ENCODE measurements around the gene SMARCE1.

Gene SMARCE1

DNA sequence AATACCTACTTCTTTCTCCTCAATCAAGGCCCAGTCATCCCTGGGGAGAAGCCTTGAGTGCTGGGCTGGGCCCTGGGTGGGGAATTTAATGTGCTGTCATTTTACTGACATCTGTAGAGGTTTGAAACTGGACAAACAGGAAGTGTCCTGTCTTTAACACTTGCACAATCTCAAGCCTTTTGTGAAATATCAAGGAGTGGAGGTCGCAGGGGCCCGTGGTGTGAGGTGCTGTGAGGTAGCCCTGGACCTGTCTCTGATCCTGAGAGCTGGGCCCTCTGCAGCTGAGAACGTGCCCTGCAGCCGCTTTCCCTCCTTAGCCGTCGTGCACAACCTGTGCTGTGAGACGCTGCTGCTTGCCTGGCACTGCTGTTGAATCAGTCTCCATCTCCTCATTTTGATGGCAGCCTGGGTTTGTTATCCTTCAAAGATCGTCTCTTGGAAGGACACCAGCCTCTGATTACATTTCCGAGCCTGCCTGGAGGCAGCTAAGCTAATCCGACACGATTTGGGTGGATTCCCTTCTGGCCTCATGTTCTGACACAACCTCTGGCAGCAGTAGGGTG lies 29.9 kb downstream of the SMARCE1 start:
- Histone ChIP-seq H3K4me3 (ENCODE audit: low read length) (no peak overlapping the region), H3K9me3 (ENCODE audit: control insufficient read depth, low read length) (no peaks in the 10 kb centered on the region), H3K36me3 (ENCODE audit: control insufficient read depth, insufficient read depth, low read length, severe bottlenecking) (no peaks in the 10 kb centered on the region), H3K4me1 (ENCODE audit: control insufficient read depth, insufficient read depth, low read length) (peaks cover 8% of the 10 kb centered on the region), H3K9ac (ENCODE audit: low read length) (no peak overlapping the region), H3K27me3 (replicated peaks; ENCODE audit: control insufficient read depth, insufficient read depth, low read length) (peaks cover 11% of the 10 kb centered on the region)
- DNase-seq (ENCODE audit: low read depth): no peak

GRCh38 chr17:40616592-40616991 lies 31.0 kb downstream of the SMARCE1 start:
- no peaks in the 10 kb centered on the region for H3K9me3 ChIP-seq (ENCODE audit: control insufficient read depth, low read length)
- H3K4me3 ChIP-seq (ENCODE audit: low read length): no peak overlapping the region
- no peak overlapping the region for H3K9ac ChIP-seq (ENCODE audit: low read length)
- peaks cover 8% of the 10 kb centered on the region for H3K4me1 ChIP-seq (ENCODE audit: control insufficient read depth, insufficient read depth, low read length)
- no peaks in the 10 kb centered on the region for H3K36me3 ChIP-seq (ENCODE audit: control insufficient read depth, insufficient read depth, low read length, severe bottlenecking)
- H3K27me3 ChIP-seq (replicated peaks; ENCODE audit: control insufficient read depth, insufficient read depth, low read length): peaks cover 11% of the 10 kb centered on the region
- no peak for DNase-seq (ENCODE audit: low read depth)

GRCh38 chr17:40615841-40616476 lies 31.7 kb downstream of the SMARCE1 start:
- H3K36me3 ChIP-seq (ENCODE audit: control insufficient read depth, insufficient read depth, low read length, severe bottlenecking): no peaks in the 10 kb centered on the region
- H3K9ac ChIP-seq (ENCODE audit: low read length): no peak overlapping the region
- H3K4me1 ChIP-seq (ENCODE audit: control insufficient read depth, insufficient read depth, low read length): peaks cover 8% of the 10 kb centered on the region
- peaks cover 11% of the 10 kb centered on the region for H3K27me3 ChIP-seq (replicated peaks; ENCODE audit: control insufficient read depth, insufficient read depth, low read length)
- DNase-seq (ENCODE audit: low read depth): no peak
- no peak overlapping the region for H3K4me3 ChIP-seq (ENCODE audit: low read length)
- no peaks in the 10 kb centered on the region for H3K9me3 ChIP-seq (ENCODE audit: control insufficient read depth, low read length)

GRCh38 chr17:40615068-40615840 lies 32.4 kb downstream of the SMARCE1 start:
- Histone ChIP-seq H3K4me1 (ENCODE audit: control insufficient read depth, insufficient read depth, low read length) (peaks cover 8% of the 10 kb centered on the region), H3K4me3 (ENCODE audit: low read length) (no peak overlapping the region), H3K27me3 (replicated peaks; ENCODE audit: control insufficient read depth, insufficient read depth, low read length) (peaks cover 11% of the 10 kb centered on the region), H3K9ac (ENCODE audit: low read length) (no peak overlapping the region), H3K36me3 (ENCODE audit: control insufficient read depth, insufficient read depth, low read length, severe bottlenecking) (no peaks in the 10 kb centered on the region), H3K9me3 (ENCODE audit: control insufficient read depth, low read length) (no peaks in the 10 kb centered on the region)
- DNase-seq (ENCODE audit: low read depth): no peak

GRCh38 chr17:40614431-40615067 lies 33.1 kb downstream of the SMARCE1 start:
- no peak for DNase-seq (ENCODE audit: low read depth)
- Histone ChIP-seq H3K36me3 (ENCODE audit: control insufficient read depth, insufficient read depth, low read length, severe bottlenecking) (no peaks in the 10 kb centered on the region), H3K27me3 (replicated peaks; ENCODE audit: control insufficient read depth, insufficient read depth, low read length) (peaks cover 11% of the 10 kb centered on the region)

DNA sequence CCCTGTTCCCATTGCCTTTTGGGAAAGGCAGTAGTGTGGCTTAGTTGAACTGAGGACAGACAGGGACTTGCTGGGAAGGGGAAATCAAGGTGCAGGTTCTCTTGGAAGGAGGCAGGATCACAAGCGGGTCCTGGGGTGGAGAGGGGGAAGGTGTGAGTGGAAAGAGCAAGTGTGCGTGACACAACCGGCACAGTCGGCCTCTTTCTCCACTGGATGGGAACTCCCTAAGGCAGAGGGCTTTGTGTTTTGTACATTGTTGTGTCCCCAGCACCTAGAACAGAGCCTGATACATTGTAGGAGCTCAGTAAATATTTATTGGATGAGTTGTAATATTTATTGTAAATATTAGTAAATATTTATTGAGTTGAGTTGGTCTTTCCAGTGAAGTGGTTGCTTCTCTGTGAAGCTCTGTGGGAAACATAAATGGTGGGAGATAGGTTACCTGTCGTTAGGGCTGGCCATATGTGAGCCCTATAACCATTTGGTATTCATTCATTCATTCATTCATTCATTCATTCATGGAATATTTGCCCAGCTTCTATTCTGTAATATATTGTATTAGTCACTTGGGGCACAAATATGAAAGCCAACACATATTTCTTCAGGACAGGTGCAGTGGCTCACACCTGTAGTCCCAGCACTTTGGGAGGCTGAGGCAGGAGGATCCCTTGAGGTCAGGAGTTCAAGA lies 34.0 kb downstream of the SMARCE1 start:
- no peak for DNase-seq (ENCODE audit: low read depth)
- no peaks in the 10 kb centered on the region for H3K36me3 ChIP-seq (ENCODE audit: control insufficient read depth, insufficient read depth, low read length, severe bottlenecking)
- peaks cover 6% of the 10 kb centered on the region for H3K27me3 ChIP-seq (replicated peaks; ENCODE audit: control insufficient read depth, insufficient read depth, low read length)

More at GRCh38 chr17:40614431-40615067, 33.1 kb downstream of the SMARCE1 start:
- Histone ChIP-seq H3K9ac (ENCODE audit: low read length) (no peak overlapping the region), H3K4me3 (ENCODE audit: low read length) (no peak overlapping the region), H3K9me3 (ENCODE audit: control insufficient read depth, low read length) (no peaks in the 10 kb centered on the region), H3K4me1 (ENCODE audit: control insufficient read depth, insufficient read depth, low read length) (peaks cover 8% of the 10 kb centered on the region)

DNA sequence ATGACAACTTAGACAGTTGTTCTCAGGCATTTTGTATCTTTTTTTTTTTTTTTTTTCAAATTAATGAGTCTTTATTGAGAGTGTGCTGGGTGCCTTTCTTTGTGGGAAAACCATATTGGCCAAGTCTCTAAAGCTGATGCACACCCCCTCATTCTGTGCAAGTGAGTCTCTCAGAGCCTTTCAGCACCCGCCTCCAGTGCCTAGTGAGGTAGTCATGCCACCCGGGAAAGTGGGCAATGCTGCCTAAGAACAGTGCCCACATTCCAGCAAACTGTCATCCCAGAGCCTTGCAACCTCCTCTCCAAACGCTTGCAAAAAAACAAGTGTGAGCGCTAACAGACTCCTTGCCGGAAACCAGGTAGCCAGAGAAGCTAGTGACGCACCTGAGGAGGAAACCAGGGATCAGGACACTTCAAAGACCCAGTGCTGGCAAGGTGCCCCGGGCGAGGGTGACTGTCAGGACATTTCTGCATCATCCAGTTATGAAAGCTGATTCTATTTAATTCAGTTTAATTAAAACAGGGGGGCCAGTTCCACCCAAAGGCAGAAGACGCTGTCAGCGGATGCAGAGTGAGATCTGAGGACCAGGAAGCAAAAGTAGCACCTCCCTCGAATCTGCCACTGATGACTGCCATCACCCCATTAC lies 34.9 kb downstream of the SMARCE1 start:
- no peak overlapping the region for H3K9ac ChIP-seq (ENCODE audit: low read length)
- H3K36me3 ChIP-seq (ENCODE audit: control insufficient read depth, insufficient read depth, low read length, severe bottlenecking): no peaks in the 10 kb centered on the region
- no peak overlapping the region for H3K4me3 ChIP-seq (ENCODE audit: low read length)
- peaks cover 6% of the 10 kb centered on the region for H3K27me3 ChIP-seq (replicated peaks; ENCODE audit: control insufficient read depth, insufficient read depth, low read length)
- DNase-seq (ENCODE audit: low read depth): no peak
- H3K9me3 ChIP-seq (ENCODE audit: control insufficient read depth, low read length): no peaks in the 10 kb centered on the region
- H3K4me1 ChIP-seq (ENCODE audit: control insufficient read depth, insufficient read depth, low read length): peaks cover 4% of the 10 kb centered on the region

More for the DNA sequence above, 34.0 kb downstream of the SMARCE1 start:
- Histone ChIP-seq H3K9me3 (ENCODE audit: control insufficient read depth, low read length) (no peaks in the 10 kb centered on the region), H3K9ac (ENCODE audit: low read length) (no peak overlapping the region), H3K4me1 (ENCODE audit: control insufficient read depth, insufficient read depth, low read length) (peaks cover 8% of the 10 kb centered on the region), H3K4me3 (ENCODE audit: low read length) (no peak overlapping the region)

- no peak overlapping the region for H3K4me3 ChIP-seq (ENCODE audit: low read length)
- no peaks in the 10 kb centered on the region for H3K9me3 ChIP-seq (ENCODE audit: control insufficient read depth, low read length)
- DNase-seq (ENCODE audit: low read depth): no peak
- peaks cover 2% of the 10 kb centered on the region for H3K27me3 ChIP-seq (replicated peaks; ENCODE audit: control insufficient read depth, insufficient read depth, low read length)
- H3K4me1 ChIP-seq (ENCODE audit: control insufficient read depth, insufficient read depth, low read length): no peaks in the 10 kb centered on the region
- H3K36me3 ChIP-seq (ENCODE audit: control insufficient read depth, insufficient read depth, low read length, severe bottlenecking): no peaks in the 10 kb centered on the region
- H3K9ac ChIP-seq (ENCODE audit: low read length): no peak overlapping the region
These were observed 35.7 kb downstream of the SMARCE1 start for GRCh38 chr17:40611840-40612474.

GRCh38 chr17:40610359-40610758 lies 37.3 kb downstream of the SMARCE1 start:
- H3K27me3 ChIP-seq (replicated peaks; ENCODE audit: control insufficient read depth, insufficient read depth, low read length): no peaks in the 10 kb centered on the region
- no peak for DNase-seq (ENCODE audit: low read depth)
- H3K4me1 ChIP-seq (ENCODE audit: control insufficient read depth, insufficient read depth, low read length): no peaks in the 10 kb centered on the region
- no peak overlapping the region for H3K9ac ChIP-seq (ENCODE audit: low read length)
- no peaks in the 10 kb centered on the region for H3K9me3 ChIP-seq (ENCODE audit: control insufficient read depth, low read length)
- no peaks in the 10 kb centered on the region for H3K36me3 ChIP-seq (ENCODE audit: control insufficient read depth, insufficient read depth, low read length, severe bottlenecking)
- no peak overlapping the region for H3K4me3 ChIP-seq (ENCODE audit: low read length)

DNA sequence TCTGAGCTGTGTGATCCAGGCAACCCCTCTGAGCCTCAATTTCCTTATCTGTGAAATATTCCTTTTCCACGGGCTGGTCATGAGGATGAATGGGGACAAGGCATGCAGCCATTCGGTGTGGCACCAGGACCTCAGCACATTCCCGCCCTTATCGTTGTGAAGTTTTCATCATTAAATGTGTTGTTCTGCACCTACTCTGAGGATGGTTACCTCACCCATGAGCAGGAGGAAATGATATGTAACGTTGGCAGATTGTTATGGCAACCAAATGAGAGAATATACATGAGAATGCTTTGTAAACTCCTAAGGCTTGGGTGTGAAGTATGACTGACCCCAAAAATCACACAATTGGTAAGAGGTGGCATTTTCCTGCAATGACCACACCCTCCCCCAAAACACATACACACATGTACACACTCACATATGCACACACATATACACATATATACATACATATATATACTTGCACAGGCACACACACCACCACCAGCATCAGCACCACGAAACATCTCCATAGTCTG lies 39.5 kb downstream of the SMARCE1 start:
- Histone ChIP-seq H3K4me1 (ENCODE audit: control insufficient read depth, insufficient read depth, low read length) (peaks cover 3% of the 10 kb centered on the region), H3K9me3 (ENCODE audit: control insufficient read depth, low read length) (no peaks in the 10 kb centered on the region), H3K9ac (ENCODE audit: low read length) (no peak overlapping the region), H3K27me3 (replicated peaks; ENCODE audit: control insufficient read depth, insufficient read depth, low read length) (no peaks in the 10 kb centered on the region), H3K36me3 (ENCODE audit: control insufficient read depth, insufficient read depth, low read length, severe bottlenecking) (no peaks in the 10 kb centered on the region), H3K4me3 (ENCODE audit: low read length) (no peak overlapping the region)
- DNase-seq (ENCODE audit: low read depth): no peak

Measured in adipocyte (in vitro differentiated cells).